ENCODE measurements around the gene C17orf67.

- no peak for TF ChIP-seq POLR2A (IDR thresholded peaks at IDR 0.05)
- no peak for TF ChIP-seq CTCF (IDR thresholded peaks at IDR 0.05)
- TF ChIP-seq EP300 (IDR thresholded peaks at IDR 0.05): no peak
These were observed 78.4 kb downstream of the C17orf67 start for GRCh38 chr17:56755310-56755709.
